ENCODE measurements around the gene EFNA1. TPM values are rescaled to one million over a fixed set of nuclear protein-coding genes. Genes with fewer than 3 reads are reported as not detected.

Gene EFNA1
- total and polyA plus RNA-seq, 10 donors, result 3.7 to 19.4 (median 9.1) TPM

- Histone ChIP-seq H3K27me3 (replicated peaks in 1 of 7) (peaks cover 0 to 25% (median 15%) of the 10 kb centered on the region in 7 donors), H3K36me3 (peaks cover 0 to 23% (median 0%) of the 10 kb centered on the region in 6 donors), H3K4me3 (peak overlapping the region in 4 of 8 donors; percentile 6 to 53 (median 10)), H3K4me1 (peaks cover 5 to 66% (median 35%) of the 10 kb centered on the region in 6 donors), H3K27ac (peak overlapping the region in 3 of 8 donors; percentile 50 to 69 (median 60)), H3K9me3 (no peaks in the 10 kb centered on the region)
- WGBS, 5 donors, result 92 to 97% (median 96%) methylated on average over 9 of the region's 9 CpGs
- intact Hi-C loops (cut with DNase I; ENCODE audit: low total_unique reads), result loop anchor here (10.0 kb wide), 1 partner anchor 47 kb away; no protein-coding TSS in a partner anchor
- TF ChIP-seq POLR2AphosphoS5 (IDR thresholded peaks at IDR 0.05), result no peak
- no peak for TF ChIP-seq CTCF (IDR thresholded peaks at IDR 0.05 in 8 of 11, conservative IDR thresholded peaks at IDR 0.05 in 3 of 11)
- DNase-seq, result peak; percentile 72
Measured at GRCh38 chr1:155177918-155178281, 50.2 kb downstream of the EFNA1 start.

GRCh38 chr1:155178441-155179111 is 50.9 kb downstream of the EFNA1 start:
- Histone ChIP-seq H3K9me3 (no peaks in the 10 kb centered on the region), H3K4me3 (peak overlapping the region in 4 of 8 donors; percentile 6 to 53 (median 10)), H3K27me3 (replicated peaks in 1 of 7) (peaks cover 0 to 23% (median 15%) of the 10 kb centered on the region in 7 donors), H3K27ac (peak overlapping the region in 3 of 8 donors; percentile 50 to 69 (median 60)), H3K36me3 (peaks cover 0 to 23% (median 0%) of the 10 kb centered on the region in 6 donors), H3K4me1 (peaks cover 5 to 63% (median 34%) of the 10 kb centered on the region in 6 donors)
- TF ChIP-seq POLR2A (IDR thresholded peaks at IDR 0.05) (no peak), POLR2AphosphoS5 (IDR thresholded peaks at IDR 0.05) (peak; percentile 13 to 72 (median 37))
- 74 to 86% (median 80%) methylated on average over 23 to 30 of the region's 30 CpGs for WGBS, 5 donors
- peak; percentile 70 for DNase-seq
- intact Hi-C loops (cut with DNase I; ENCODE audit: low total_unique reads), result loop anchor here (10.0 kb wide), 1 partner anchor 46 kb away; no protein-coding TSS in a partner anchor

GRCh38 chr1:155179112-155180031 is 51.7 kb downstream of the EFNA1 start:
- TF ChIP-seq POLR2A (IDR thresholded peaks at IDR 0.05), result no peak
- DNase-seq, result peak; percentile 72
- Histone ChIP-seq H3K27ac (peak overlapping the region in 3 of 8 donors; percentile 50 to 69 (median 60)), H3K4me1 (peaks cover 5 to 63% (median 34%) of the 10 kb centered on the region in 6 donors), H3K36me3 (peaks cover 0 to 23% (median 0%) of the 10 kb centered on the region in 6 donors), H3K27me3 (replicated peaks in 1 of 7) (peaks cover 0 to 15% (median 7%) of the 10 kb centered on the region in 7 donors), H3K4me3 (no peak overlapping the region), H3K9me3 (no peaks in the 10 kb centered on the region)
- 91 to 95% (median 92%) methylated on average over 31 of the region's 31 CpGs for WGBS, 5 donors
- intact Hi-C loops (cut with DNase I; ENCODE audit: low total_unique reads), result loop anchor here (10.0 kb wide), 1 partner anchor 45 kb away; no protein-coding TSS in a partner anchor

GRCh38 chr1:155181371-155182051 is 53.8 kb downstream of the EFNA1 start:
- no peaks in the 10 kb centered on the region for H3K9me3 ChIP-seq
- no peak overlapping the region for H3K27ac ChIP-seq
- peaks cover 0 to 23% (median 0%) of the 10 kb centered on the region in 6 donors for H3K36me3 ChIP-seq
- no peak for TF ChIP-seq CTCF (IDR thresholded peaks at IDR 0.05 in 8 of 11, conservative IDR thresholded peaks at IDR 0.05 in 3 of 11)
- no peak for TF ChIP-seq POLR2AphosphoS5 (IDR thresholded peaks at IDR 0.05)
- TF ChIP-seq POLR2A (IDR thresholded peaks at IDR 0.05), result no peak
- WGBS, 5 donors, result 92 to 97% (median 96%) methylated on average over 18 of the region's 18 CpGs
- peaks cover 14 to 61% (median 36%) of the 10 kb centered on the region in 6 donors for H3K4me1 ChIP-seq
- no peak overlapping the region for H3K4me3 ChIP-seq
- no peaks in the 10 kb centered on the region for H3K27me3 ChIP-seq (replicated peaks in 1 of 7)
- intact Hi-C loops (cut with DNase I; ENCODE audit: low total_unique reads), result no loop called here
- DNase-seq, result no peak
